Activated CD8-positive, alpha-beta memory T cell treated with anti-CD3 and anti-CD28 coated beads, Interleukin-2, amount 10 ng/mL, durations not matched to agents 7 days and 5 days (primary cell): ENCODE measurements around the gene ETV6. TPM values are rescaled to one million over a fixed set of nuclear protein-coding genes. Genes with fewer than 3 reads are reported as not detected.

Source experiments
- ATAC-seq: fragments of 150-1000 bp; cut with Tn5 transposase; one replicate; pipeline ENCODE4 v1.10.0; 2021; ENCODE audit warnings: moderate library complexity
- CTCF ChIA-PET: fragments of 350-600 bp; sonication (Branson Sonifier 250); formaldehyde crosslinking; loops from one replicate; lab custom pipeline; 2021; ENCODE audit warnings: antibody characterized with exemption; lab: Charles Lee
- DNase-seq: peaks from one replicate; pipeline ENCODE4 v3.0.0-alpha.2; 2020
- H3K27ac Mint-ChIP-seq: one replicate; pipeline ENCODE4 v1.8.0; 2021; ENCODE audit warnings: mild to moderate bottlenecking, mixed read lengths
- H3K27me3 Mint-ChIP-seq: one replicate; pipeline ENCODE4 v1.8.0; 2021; ENCODE audit warnings: mixed read lengths
- H3K36me3 Mint-ChIP-seq: one replicate; pipeline ENCODE4 v1.8.0; 2021; ENCODE audit warnings: mild to moderate bottlenecking, mixed read lengths
- H3K4me1 Mint-ChIP-seq: one replicate; pipeline ENCODE4 v1.8.0; 2021; ENCODE audit warnings: mixed read lengths
- H3K4me3 Mint-ChIP-seq: one replicate; pipeline ENCODE4 v1.8.0; 2021; ENCODE audit warnings: mild to moderate bottlenecking, moderate library complexity, mixed read lengths
- H3K9me3 Mint-ChIP-seq: one replicate; pipeline ENCODE4 v1.8.0; 2022; ENCODE audit warnings: low read depth, mixed read lengths
- total RNA-seq, 2 experiments: library from RNA; stranded (reverse); gene quantifications; one replicate each; pipeline ENCODE4 v1.2.3, GENCODE V29; 2021

The ETV6 gene
- total RNA-seq, 2 experiments from 2014 or later, result 29.4 to 32.6 TPM

DNA sequence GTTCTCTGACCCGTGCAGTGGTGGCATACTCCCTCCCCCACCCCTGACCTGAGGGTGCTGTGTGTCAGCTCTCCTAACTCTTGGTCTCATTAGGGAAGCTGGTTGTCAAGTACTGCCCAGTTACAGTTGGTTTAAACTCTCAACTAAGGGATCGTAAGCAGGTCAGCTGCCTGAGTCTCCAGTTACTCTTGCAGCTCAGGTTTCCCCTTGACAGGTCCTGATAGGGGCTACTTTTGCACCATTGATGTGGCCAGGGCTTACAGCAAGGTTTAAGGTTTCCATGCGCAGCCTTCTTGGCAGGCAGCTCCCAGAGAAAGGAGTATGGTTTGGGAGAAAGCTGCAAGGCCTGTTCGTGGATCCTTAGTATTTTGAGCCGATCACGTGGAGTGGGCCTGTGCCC, 74.5 kb downstream of the ETV6 start:
- H3K27ac Mint-ChIP-seq, result no peak overlapping the region
- no peak for ATAC-seq
- H3K4me1 Mint-ChIP-seq, result peaks cover 23% of the 10 kb centered on the region
- no peak overlapping the region for H3K4me3 Mint-ChIP-seq
- CTCF ChIA-PET, result no interaction called here
- H3K9me3 Mint-ChIP-seq, result no peaks in the 10 kb centered on the region
- DNase-seq, result no peak
- peaks cover 10% of the 10 kb centered on the region for H3K36me3 Mint-ChIP-seq
- no peaks in the 10 kb centered on the region for H3K27me3 Mint-ChIP-seq

DNA sequence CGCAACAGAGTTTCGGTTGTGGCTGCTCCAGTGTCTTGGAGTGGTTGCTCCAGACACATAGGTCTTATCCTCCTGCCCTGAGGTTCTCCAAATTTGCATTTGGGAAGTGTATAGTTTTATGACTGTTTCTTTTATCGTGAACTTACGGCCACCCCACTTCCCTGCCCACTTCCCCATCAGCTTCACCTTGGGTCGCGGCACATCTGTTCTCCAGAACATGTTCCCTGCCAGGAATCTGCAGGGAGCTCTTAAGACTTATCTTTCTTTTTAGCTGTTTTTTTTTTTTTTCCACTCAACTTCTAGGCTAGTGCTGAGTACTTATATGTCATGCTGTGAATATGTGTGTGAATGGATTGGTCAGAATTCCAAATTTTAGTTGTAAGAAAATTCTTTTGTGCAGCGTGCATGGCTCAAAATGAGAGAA, 75.4 kb downstream of the ETV6 start:
- no peaks in the 10 kb centered on the region for H3K9me3 Mint-ChIP-seq
- H3K4me1 Mint-ChIP-seq, result peaks cover 18% of the 10 kb centered on the region
- no peaks in the 10 kb centered on the region for H3K27me3 Mint-ChIP-seq
- no peak overlapping the region for H3K4me3 Mint-ChIP-seq
- DNase-seq, result no peak
- no peak overlapping the region for H3K27ac Mint-ChIP-seq
- no peak for ATAC-seq
- peaks cover 11% of the 10 kb centered on the region for H3K36me3 Mint-ChIP-seq
- CTCF ChIA-PET, result no interaction called here

DNA sequence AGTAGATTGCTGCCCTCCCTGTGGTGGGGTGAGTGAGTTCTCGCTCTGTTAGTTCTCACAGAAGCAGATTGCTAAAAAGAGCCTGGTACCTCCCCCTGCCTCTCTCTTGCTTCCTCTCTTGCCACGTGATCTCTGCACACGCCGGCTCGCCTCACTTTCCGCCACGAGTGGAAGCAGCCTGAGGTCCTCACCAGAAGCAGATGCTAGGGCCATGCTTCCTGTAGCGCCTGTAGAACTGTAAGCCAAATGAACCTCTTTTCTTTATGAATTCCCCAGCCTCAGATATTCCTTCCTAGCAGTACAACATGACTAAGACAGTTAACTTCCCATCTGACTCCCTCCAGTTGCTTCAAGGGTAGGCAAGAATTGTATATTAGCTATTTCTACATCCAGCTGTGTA, 76.2 kb downstream of the ETV6 start:
- no peaks in the 10 kb centered on the region for H3K9me3 Mint-ChIP-seq
- H3K27me3 Mint-ChIP-seq, result no peaks in the 10 kb centered on the region
- peaks cover 19% of the 10 kb centered on the region for H3K4me1 Mint-ChIP-seq
- peaks cover 10% of the 10 kb centered on the region for H3K36me3 Mint-ChIP-seq
- H3K4me3 Mint-ChIP-seq, result no peak overlapping the region
- ATAC-seq, result no peak
- CTCF ChIA-PET, result no interaction called here
- DNase-seq, result no peak
- H3K27ac Mint-ChIP-seq, result no peak overlapping the region

DNA sequence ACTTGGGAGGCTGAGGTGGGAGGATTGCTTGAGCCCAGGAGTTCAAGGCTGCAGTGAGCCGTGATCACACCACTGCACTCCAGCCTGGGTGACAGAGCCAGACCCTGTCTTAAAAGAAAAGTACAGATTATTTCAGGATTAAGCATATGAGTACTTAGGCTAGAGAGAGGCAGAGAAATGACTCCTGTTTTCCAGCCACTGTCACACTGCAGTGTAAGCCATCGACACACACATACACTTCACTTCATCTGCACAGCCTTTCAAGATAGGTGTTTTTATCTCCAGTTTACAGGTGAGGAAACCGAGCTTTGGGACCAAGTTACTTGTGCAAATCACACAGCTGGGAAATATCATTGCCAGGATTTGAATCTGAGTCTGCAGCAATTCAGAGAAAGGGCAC, 77.2 kb downstream of the ETV6 start:
- no peaks in the 10 kb centered on the region for H3K27me3 Mint-ChIP-seq
- ATAC-seq (no peak), DNase-seq (no peak)
- H3K9me3 Mint-ChIP-seq, result no peaks in the 10 kb centered on the region
- H3K27ac Mint-ChIP-seq, result no peak overlapping the region
- H3K4me1 Mint-ChIP-seq, result peaks cover 28% of the 10 kb centered on the region
- CTCF ChIA-PET, result interaction anchor here (1.0 kb wide), 2 partner anchors 52 to 306 kb away, joined by 3 read pairs; no protein-coding TSS in a partner anchor
- H3K36me3 Mint-ChIP-seq, result peaks cover 10% of the 10 kb centered on the region
- no peak overlapping the region for H3K4me3 Mint-ChIP-seq

DNA sequence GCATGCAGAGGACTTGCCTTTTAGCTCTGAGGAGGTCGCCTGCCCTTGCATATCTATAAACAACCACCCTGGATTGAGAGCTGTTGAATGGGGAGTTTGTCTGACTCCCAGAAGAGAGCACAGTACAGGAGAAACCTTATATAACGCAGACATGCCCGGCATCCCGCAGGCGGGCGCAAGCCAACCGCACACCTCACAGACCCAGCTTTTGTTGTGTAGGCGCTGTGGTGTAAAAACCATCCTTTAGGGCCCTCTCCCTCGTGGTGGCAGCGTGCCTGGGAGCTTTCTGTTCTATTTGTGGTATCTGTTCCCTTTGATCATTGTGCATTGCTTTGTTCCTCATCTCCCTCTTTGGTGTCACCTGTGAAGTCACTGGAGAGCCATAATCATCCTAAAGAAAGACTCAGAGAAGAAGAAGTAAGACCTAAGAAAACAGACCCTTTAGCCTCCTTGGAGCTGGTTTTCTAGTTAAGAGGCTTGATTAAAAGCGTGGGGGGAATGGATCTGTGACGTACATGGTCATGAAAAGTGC, 77.7 kb downstream of the ETV6 start:
- ATAC-seq, result no peak
- CTCF ChIA-PET, result interaction anchor here (1.0 kb wide), 2 partner anchors 52 to 306 kb away, joined by 3 read pairs; no protein-coding TSS in a partner anchor
- Mint-ChIP-seq H3K36me3 (peaks cover 10% of the 10 kb centered on the region), H3K4me1 (peaks cover 33% of the 10 kb centered on the region), H3K9me3 (no peaks in the 10 kb centered on the region), H3K4me3 (no peak overlapping the region), H3K27me3 (no peaks in the 10 kb centered on the region), H3K27ac (no peak overlapping the region)
- no peak for DNase-seq

DNA sequence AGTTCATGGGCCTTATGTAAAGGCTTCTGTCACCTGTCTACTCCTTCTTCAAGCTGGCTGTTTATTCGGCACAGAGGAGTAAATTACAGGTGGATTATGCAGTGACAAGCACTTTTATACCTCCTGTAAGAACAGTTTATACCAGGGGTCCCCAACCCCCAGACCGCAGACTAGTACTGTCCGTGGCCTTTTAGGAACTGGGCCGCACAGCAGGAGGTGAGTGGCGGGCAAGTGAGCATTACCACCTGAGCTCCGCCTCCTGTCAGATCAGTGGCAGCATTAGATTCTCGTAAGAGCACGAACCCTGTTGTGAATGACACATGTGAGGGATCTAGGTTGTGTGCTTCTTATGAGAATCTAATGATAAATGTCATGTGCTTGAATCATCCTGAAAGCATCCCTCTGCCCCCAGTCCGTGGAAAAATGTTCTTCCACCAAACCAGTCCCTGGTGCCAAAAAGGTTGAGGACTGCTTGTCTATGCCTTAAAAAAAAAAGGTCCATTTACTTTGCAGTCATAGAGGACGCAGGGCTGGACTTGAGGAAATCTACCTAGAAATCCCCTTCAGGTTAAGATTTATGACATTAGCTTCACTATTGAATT, 78.8 kb downstream of the ETV6 start:
- no peak for DNase-seq
- CTCF ChIA-PET, result no interaction called here
- H3K27ac Mint-ChIP-seq, result no peak overlapping the region
- H3K4me1 Mint-ChIP-seq, result peaks cover 40% of the 10 kb centered on the region
- no peak for ATAC-seq
- H3K4me3 Mint-ChIP-seq, result no peak overlapping the region
- H3K9me3 Mint-ChIP-seq, result no peaks in the 10 kb centered on the region
- H3K27me3 Mint-ChIP-seq, result no peaks in the 10 kb centered on the region
- H3K36me3 Mint-ChIP-seq, result peaks cover 10% of the 10 kb centered on the region

DNA sequence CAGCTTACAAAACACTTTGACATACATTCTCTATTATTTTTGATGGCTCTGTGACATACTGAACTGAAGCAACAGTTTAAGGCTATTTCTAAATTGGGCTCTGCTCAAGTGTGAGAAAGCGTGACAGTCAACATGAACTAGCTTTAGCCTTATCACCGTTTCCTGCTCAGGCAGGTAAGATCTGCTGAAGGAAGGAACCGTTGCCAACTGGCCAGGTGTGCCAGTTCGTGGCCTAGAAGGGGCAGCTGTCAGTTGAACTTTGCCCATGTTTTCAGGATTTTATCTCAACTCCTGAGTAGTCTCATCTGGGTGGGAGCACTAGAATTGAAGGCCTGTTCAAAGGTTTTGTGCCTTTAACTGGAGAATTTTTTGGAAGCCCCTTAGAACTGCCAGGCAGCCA, 79.5 kb downstream of the ETV6 start:
- H3K27me3 Mint-ChIP-seq, result no peaks in the 10 kb centered on the region
- H3K4me3 Mint-ChIP-seq, result no peak overlapping the region
- no peaks in the 10 kb centered on the region for H3K9me3 Mint-ChIP-seq
- ATAC-seq (no peak), DNase-seq (no peak)
- CTCF ChIA-PET, result no interaction called here
- no peak overlapping the region for H3K27ac Mint-ChIP-seq
- peaks cover 43% of the 10 kb centered on the region for H3K4me1 Mint-ChIP-seq
- H3K36me3 Mint-ChIP-seq, result peaks cover 12% of the 10 kb centered on the region

DNA sequence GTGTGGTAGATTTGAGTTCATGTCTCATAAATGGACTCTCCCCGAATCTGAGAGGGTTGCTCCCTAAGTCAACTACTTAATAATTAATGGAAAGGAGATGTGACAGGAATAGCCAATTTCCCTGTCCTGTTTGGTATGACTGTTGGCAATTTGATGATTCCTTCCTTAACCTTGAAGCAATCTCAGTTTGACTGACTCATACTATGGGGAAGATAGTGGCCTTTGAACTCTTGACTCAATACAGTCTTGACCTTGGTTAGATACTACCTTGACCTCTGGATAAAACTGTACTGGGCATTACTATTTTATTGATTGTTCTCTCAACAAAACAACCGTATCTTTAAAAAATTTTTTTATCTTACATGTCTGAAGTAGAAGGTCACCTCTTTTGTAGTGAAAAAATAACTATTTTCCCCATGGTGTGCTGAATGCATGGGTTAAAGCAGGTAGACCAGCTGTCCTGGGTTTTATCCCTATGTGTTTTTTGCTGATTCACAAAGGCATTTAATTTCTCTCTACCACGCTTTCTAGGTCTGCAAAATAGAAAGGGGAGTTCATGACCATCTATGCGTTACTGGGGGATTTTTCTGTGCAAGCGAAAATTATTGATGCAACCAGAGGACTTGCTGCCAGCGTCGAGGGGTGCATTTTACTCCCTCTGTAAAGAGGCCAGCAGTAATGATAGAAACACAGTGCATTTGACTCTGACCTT, 80.1 kb downstream of the ETV6 start:
- Mint-ChIP-seq H3K36me3 (peaks cover 12% of the 10 kb centered on the region), H3K27ac (no peak overlapping the region), H3K4me3 (no peak overlapping the region), H3K27me3 (no peaks in the 10 kb centered on the region), H3K9me3 (no peaks in the 10 kb centered on the region), H3K4me1 (peaks cover 43% of the 10 kb centered on the region)
- ATAC-seq (no peak), DNase-seq (no peak)
- CTCF ChIA-PET, result interaction anchor here (0.5 kb wide), 1 partner anchor 9 kb away, joined by 5 read pairs; no protein-coding TSS in a partner anchor

DNA sequence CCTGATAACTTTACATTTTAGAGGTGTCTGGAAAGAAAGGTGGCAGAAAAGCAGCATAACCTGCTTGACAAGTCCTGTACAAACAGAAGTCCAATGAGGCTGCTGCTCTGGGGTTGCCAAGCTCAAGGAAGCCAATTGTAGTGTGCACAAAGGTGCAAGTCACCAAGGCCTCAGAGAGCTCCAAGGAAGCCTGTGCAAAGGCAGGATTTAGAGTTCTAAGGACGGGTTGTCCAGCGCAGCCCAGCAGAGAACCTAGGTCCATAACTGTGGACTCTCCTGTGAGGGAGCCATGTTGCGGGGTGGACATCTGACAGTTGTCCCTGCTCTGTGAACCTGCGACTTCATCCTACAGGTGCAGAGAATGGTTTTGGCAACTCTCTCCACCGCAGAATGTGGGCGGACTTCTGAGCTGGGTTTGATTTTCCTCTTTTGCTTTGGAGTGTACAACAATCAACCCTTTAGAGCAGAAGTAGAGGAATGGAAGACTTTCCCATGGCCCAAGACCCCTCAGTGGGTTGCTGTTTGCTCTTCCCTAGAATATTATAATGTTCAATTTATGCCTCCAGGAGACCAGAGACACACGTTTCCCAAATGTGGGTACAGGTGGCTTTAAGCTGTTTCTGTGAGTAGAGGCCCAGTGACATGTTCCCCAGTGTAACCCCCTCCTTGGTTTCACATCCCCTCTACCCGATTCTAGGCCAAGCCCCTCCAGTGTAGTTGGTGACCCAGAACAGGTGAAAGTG, 81.0 kb downstream of the ETV6 start:
- no peak for DNase-seq
- Mint-ChIP-seq H3K4me1 (peaks cover 43% of the 10 kb centered on the region), H3K9me3 (no peaks in the 10 kb centered on the region), H3K27me3 (no peaks in the 10 kb centered on the region), H3K4me3 (no peak overlapping the region), H3K27ac (peak overlapping the region; percentile 4), H3K36me3 (peaks cover 14% of the 10 kb centered on the region)
- ATAC-seq, result no peak
- CTCF ChIA-PET, result interaction anchor here (0.5 to 1.9 kb wide), 3 partner anchors 8 to 30 kb away, joined by 4 to 5 read pairs (median 5); no protein-coding TSS in a partner anchor

DNA sequence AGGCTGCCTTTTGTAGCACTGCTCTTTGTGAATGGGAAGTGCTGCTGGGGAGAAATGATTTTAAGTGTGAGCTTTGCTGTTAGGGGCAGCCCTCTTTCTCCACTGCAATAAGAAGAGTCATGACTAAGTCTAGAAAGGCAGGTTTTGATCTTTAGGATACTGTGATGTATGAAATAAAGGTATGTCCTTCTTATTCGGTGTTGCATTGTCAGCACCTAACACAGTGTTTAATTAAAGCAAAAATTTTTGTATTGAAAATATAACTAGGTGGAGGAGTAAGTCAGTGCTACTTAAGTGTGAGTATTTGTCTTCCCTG, 81.5 kb downstream of the ETV6 start:
- no peak overlapping the region for H3K4me3 Mint-ChIP-seq
- H3K36me3 Mint-ChIP-seq, result peaks cover 8% of the 10 kb centered on the region
- no peaks in the 10 kb centered on the region for H3K27me3 Mint-ChIP-seq
- ATAC-seq (no peak), DNase-seq (no peak)
- peaks cover 43% of the 10 kb centered on the region for H3K4me1 Mint-ChIP-seq
- CTCF ChIA-PET, result interaction anchor here (0.6 to 1.9 kb wide), 2 partner anchors 9 to 31 kb away, joined by 4 to 5 read pairs; no protein-coding TSS in a partner anchor
- no peaks in the 10 kb centered on the region for H3K9me3 Mint-ChIP-seq
- H3K27ac Mint-ChIP-seq, result peak overlapping the region; percentile 4

DNA sequence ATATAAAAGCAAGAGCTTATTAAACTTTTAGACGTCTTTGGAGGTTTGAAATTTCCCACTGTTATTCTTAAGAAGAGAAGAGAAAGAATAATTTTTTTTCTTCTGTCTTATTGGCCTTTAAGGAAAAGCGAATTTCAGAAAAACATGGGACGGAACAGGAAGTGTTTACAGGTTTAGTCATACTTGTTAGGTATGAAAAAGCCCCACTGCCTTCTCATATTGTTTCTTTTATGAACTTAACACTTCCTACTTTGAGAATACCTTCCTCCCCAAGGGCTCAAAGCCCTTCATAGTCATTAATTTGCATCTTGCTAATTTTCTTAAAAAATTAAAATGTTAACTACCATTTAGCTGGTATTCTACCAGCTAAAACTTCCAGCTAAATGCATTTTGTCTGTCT, 82.0 kb downstream of the ETV6 start:
- CTCF ChIA-PET, result interaction anchor here (0.6 to 1.9 kb wide), 2 partner anchors 9 to 31 kb away, joined by 4 to 5 read pairs; no protein-coding TSS in a partner anchor
- Mint-ChIP-seq H3K27me3 (no peaks in the 10 kb centered on the region), H3K4me1 (peaks cover 43% of the 10 kb centered on the region), H3K36me3 (peaks cover 6% of the 10 kb centered on the region), H3K4me3 (no peak overlapping the region), H3K27ac (peak overlapping the region; percentile 58), H3K9me3 (no peaks in the 10 kb centered on the region)
- DNase-seq (no peak), ATAC-seq (peak; percentile 6)

DNA sequence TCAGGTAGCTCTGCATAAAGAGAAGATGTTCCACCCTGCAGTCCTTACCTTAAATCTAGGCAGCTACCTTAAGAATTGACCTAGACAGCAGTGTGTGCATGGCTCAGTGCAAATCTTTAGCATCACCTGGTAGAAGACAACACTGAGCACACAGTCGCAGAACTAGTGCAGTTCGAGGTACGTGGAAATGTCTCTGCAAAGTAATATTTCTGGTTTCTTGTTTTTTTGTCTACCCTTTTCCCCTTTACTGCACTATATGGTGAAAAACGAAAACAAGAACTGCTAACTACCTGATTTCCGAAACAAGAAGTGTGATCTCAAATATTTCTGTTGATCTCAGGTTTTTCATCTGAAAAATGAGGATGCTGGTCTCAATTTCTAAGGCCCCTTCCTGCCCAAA, 82.5 kb downstream of the ETV6 start:
- CTCF ChIA-PET, result interaction anchor here (0.9 to 1.9 kb wide), 2 partner anchors 10 to 220 kb away, joined by 3 to 5 read pairs; no protein-coding TSS in a partner anchor
- Mint-ChIP-seq H3K4me1 (peaks cover 38% of the 10 kb centered on the region), H3K27me3 (no peaks in the 10 kb centered on the region), H3K4me3 (no peak overlapping the region), H3K9me3 (no peaks in the 10 kb centered on the region), H3K27ac (peak overlapping the region; percentile 58), H3K36me3 (peaks cover 6% of the 10 kb centered on the region)
- no peak for DNase-seq
- no peak for ATAC-seq

DNA sequence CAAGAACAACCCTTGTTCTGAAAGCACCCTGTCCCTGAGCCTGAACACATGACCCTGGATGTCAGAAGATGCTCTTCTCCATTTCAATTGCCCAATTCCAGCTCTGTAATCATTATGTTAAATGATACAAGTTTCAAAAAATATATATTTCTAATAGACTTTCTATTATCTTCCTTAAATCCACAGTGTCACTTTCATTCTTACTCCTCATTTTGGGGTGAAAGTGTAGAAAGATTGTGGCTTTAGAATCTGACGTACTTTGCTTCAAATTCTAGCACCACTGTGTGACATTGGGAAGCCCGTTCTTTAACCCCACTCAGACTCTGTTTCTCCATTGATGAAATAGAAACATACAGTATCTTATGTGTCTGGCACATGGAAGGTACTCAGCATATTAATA, 83.2 kb downstream of the ETV6 start:
- Mint-ChIP-seq H3K4me1 (peaks cover 33% of the 10 kb centered on the region), H3K4me3 (no peak overlapping the region), H3K9me3 (no peaks in the 10 kb centered on the region), H3K36me3 (peaks cover 6% of the 10 kb centered on the region), H3K27ac (peak overlapping the region; percentile 71), H3K27me3 (no peaks in the 10 kb centered on the region)
- DNase-seq (no peak), ATAC-seq (no peak)
- CTCF ChIA-PET, result interaction anchor here (0.9 kb wide), 1 partner anchor 219 kb away, joined by 3 read pairs; no protein-coding TSS in a partner anchor
